ENCODE results near the gene NRIP1.

Gene NRIP1

GRCh38 chr21:14962217-14962616 lies 102.6 kb downstream of the NRIP1 start:
- no peak overlapping the region for H3K4me3 ChIP-seq (ENCODE audit: low read depth, low read length)
- DNase-seq (ENCODE audit: low read depth), result no peak
- TF ChIP-seq CTCF (IDR thresholded peaks at IDR 0.05; ENCODE audit: low read depth, low read length, missing control alignments), result no peak

- TF ChIP-seq CTCF (IDR thresholded peaks at IDR 0.05; ENCODE audit: low read depth, low read length, missing control alignments), result no peak
- DNase-seq (ENCODE audit: low read depth), result no peak
- H3K4me3 ChIP-seq (ENCODE audit: low read depth, low read length), result no peak overlapping the region
Measured at GRCh38 chr21:14961502-14961901, 103.3 kb downstream of the NRIP1 start.

- no peak overlapping the region for H3K4me3 ChIP-seq (ENCODE audit: low read depth, low read length)
- no peak for TF ChIP-seq CTCF (IDR thresholded peaks at IDR 0.05; ENCODE audit: low read depth, low read length, missing control alignments)
- DNase-seq (ENCODE audit: low read depth), result no peak
Measured at GRCh38 chr21:14959343-14959742, 105.5 kb downstream of the NRIP1 start.

- no peak for DNase-seq (ENCODE audit: low read depth)
- TF ChIP-seq CTCF (IDR thresholded peaks at IDR 0.05; ENCODE audit: low read depth, low read length, missing control alignments), result no peak
- H3K4me3 ChIP-seq (ENCODE audit: low read depth, low read length), result no peak overlapping the region
Measured at GRCh38 chr21:14957836-14958235, 107.0 kb downstream of the NRIP1 start.

- DNase-seq (ENCODE audit: low read depth), result no peak
- TF ChIP-seq CTCF (IDR thresholded peaks at IDR 0.05; ENCODE audit: low read depth, low read length, missing control alignments), result no peak
Measured at GRCh38 chr21:14956807-14957206, 108.0 kb downstream of the NRIP1 start.

GRCh38 chr21:14955936-14956520 lies 108.8 kb downstream of the NRIP1 start:
- TF ChIP-seq CTCF (IDR thresholded peaks at IDR 0.05; ENCODE audit: low read depth, low read length, missing control alignments), result no peak
- no peak overlapping the region for H3K4me3 ChIP-seq (ENCODE audit: low read depth, low read length)
- DNase-seq (ENCODE audit: low read depth), result no peak

More at GRCh38 chr21:14956807-14957206, 108.0 kb downstream of the NRIP1 start:
- no peak overlapping the region for H3K4me3 ChIP-seq (ENCODE audit: low read depth, low read length)

GRCh38 chr21:14952916-14953315 lies 111.9 kb downstream of the NRIP1 start:
- no peak for DNase-seq (ENCODE audit: low read depth)
- TF ChIP-seq CTCF (IDR thresholded peaks at IDR 0.05; ENCODE audit: low read depth, low read length, missing control alignments), result no peak

More at GRCh38 chr21:14952916-14953315, 111.9 kb downstream of the NRIP1 start:
- no peak overlapping the region for H3K4me3 ChIP-seq (ENCODE audit: low read depth, low read length)
